Hematopoietic multipotent progenitor cell (in vitro differentiated cells): ENCODE results near the gene SH3YL1. TPM values are rescaled to one million over a fixed set of nuclear protein-coding genes. Genes with fewer than 3 reads are reported as not detected.
A peak's percentile ranks its signal among the peaks of the same experiment; 100 is the strongest.

Experiments
- DNase-seq, 3 donors: peaks; one replicate each; pipeline ENCODE4 v3.0.0-alpha.2; 2011 to 2015; ENCODE audit warnings: low read depth in 2 of 3, low spot score in 2 of 3
- total RNA-seq: library from RNA; depleted of rRNA; stranded (reverse); fragments of >200 nt; gene quantifications from one replicate; pipeline ENCODE4 v1.2.3, GENCODE V29; 2012

Gene SH3YL1
- total RNA-seq, 1 donor, result 13.2 TPM

- DNase-seq, result no peak
Measured at GRCh38 chr2:282371-283263, 18.8 kb upstream of the SH3YL1 start.

- DNase-seq, result no peak
Measured at GRCh38 chr2:281381-281780, 17.5 kb upstream of the SH3YL1 start.

- no peak for DNase-seq
Measured at GRCh38 chr2:280650-281110, 16.8 kb upstream of the SH3YL1 start.

- no peak for DNase-seq
Measured at GRCh38 chr2:279956-280649, 16.3 kb upstream of the SH3YL1 start.

- no peak for DNase-seq
Measured at GRCh38 chr2:279366-279765, 15.5 kb upstream of the SH3YL1 start.

DNA sequence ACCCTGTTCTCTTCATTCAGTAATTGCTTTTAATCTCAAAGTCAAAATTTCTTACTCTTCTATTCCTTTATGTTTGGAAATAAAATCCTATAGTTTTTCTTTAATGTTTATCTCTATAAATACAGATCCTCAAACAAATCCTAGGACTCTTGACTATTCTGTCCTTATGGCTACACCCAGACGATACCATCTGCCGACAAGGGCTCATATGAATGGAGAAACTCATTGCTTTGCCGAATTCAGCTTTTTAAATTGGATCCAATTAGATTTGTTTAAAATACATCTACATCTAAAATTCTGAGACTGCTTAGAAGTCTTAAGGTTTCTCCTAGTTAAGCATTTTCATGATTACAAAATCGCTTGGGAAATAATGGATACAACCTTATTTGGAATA is 15.1 kb upstream of the SH3YL1 start:
- DNase-seq, result no peak

DNA sequence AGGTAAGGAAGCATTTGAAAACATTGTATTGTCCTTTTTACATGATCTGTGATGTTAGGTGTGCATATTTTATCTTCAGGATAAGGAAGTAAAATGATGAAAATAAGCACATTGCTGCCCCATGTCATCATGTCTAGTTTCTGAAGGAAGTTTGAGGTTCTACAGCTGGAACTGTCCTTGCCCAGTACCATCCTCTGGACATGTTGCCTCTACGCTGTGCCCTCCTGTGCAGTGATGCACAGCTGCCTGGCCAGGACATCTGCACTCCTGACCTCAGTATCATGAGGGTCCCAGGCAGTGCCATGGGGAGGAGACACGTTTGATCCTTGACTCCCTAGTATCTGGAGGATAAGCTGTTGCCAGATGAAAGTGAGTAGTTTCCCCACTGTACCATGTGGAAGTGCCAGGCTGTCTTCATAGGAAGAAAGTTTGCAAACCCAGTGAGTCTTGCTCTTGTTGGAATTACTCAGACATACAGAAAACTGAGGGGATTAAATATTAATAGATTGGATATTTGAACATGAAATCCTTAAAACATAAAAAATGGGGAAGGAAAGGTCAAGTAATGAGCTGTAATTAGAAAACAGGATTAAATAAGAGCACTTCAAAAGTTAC is 14.6 kb upstream of the SH3YL1 start:
- DNase-seq, result no peak

DNA sequence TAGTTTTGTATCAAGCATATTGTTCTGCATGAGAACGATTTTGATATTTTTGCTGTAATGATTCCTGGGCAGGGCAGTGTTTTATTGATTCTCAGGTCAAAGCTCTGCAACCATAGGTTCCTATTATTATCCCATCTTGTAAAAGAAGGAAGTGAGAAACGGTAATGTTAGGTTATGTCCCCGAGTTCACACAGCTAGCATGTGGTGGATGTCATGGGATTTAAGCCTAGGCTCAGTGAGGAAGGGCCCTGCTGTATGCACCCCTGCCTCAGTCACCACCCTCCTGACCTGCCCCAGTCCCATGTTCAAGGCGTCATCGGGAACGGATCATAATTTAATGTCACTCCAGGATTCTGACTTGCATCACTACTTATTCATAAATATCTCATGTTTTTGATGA is 11.6 kb upstream of the SH3YL1 start:
- DNase-seq, result no peak

DNA sequence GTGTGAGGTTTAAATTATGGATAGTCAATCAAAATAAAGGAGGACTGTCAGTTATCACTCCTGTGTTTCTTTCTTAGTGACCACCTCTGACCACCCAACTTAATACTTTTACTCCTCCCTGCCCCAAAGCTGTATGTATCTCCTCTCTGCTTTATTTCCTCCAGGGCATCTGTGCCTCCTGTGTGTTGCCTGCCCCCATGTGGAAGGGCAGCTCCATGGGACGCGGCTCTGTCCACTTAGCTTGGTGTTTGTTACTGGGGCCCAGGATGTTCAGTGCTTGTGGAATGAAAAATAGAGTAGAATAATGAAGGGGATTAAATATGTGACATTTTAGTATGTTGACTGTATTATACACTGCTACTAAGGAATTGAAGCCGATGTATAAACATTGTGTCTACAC is 10.7 kb upstream of the SH3YL1 start:
- DNase-seq, result no peak

GRCh38 chr2:273333-273732 is 9.5 kb upstream of the SH3YL1 start:
- DNase-seq, result no peak

GRCh38 chr2:271917-272316 is 8.1 kb upstream of the SH3YL1 start:
- DNase-seq, result no peak

- DNase-seq, result no peak
Measured at GRCh38 chr2:270861-271260, 7.0 kb upstream of the SH3YL1 start.

DNA sequence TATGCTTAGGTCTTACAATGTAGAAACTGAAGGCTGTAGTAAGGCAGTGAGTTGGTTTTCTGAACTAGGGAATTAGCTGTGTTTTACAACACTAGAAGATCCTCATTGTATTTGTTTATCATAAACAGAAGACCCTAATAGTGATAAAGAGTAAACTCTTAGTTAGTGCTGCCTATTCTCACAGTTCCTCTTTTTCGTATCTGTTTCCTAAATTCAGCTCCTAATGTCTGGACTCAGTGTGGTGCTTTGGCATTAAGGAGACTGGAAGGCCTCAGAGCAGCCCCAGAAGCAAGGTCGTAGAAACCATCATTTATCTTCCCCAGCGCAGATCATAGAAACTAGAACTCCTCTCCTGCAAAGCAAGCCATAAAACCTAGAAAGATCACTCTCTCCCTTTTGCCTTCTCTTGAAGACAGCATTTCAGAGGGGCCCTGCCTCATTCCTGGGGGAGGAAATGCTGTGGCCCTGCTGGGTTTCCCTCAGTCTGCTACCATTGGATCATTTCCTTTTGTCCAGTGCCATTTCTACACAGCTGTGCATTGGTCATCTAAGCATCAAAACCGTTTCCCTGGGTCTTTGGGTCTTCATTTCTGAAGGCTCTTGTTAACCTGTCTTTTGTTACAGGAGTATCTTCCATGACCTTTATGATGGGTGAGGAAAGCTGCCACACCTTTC is 5.7 kb upstream of the SH3YL1 start:
- DNase-seq, result no peak

DNA sequence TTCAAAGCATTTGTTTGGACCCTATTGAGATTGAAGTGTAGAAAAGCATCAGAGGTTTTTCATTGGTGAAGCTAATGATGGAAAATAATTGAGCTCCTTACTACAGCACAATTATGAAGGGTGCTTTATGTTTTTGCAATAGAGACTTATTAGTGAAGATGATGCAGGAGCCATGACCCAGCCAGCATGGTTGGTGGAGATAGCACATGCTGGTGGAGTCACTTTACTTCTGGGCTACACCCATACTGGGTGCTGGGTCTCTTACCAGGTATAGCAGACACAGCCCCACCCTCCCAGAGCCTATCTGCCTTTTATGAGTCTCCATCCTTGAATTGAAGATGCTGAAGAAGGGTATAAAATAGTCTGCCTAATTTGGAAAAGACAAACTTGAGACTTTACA is 4.5 kb upstream of the SH3YL1 start:
- DNase-seq, result no peak

DNA sequence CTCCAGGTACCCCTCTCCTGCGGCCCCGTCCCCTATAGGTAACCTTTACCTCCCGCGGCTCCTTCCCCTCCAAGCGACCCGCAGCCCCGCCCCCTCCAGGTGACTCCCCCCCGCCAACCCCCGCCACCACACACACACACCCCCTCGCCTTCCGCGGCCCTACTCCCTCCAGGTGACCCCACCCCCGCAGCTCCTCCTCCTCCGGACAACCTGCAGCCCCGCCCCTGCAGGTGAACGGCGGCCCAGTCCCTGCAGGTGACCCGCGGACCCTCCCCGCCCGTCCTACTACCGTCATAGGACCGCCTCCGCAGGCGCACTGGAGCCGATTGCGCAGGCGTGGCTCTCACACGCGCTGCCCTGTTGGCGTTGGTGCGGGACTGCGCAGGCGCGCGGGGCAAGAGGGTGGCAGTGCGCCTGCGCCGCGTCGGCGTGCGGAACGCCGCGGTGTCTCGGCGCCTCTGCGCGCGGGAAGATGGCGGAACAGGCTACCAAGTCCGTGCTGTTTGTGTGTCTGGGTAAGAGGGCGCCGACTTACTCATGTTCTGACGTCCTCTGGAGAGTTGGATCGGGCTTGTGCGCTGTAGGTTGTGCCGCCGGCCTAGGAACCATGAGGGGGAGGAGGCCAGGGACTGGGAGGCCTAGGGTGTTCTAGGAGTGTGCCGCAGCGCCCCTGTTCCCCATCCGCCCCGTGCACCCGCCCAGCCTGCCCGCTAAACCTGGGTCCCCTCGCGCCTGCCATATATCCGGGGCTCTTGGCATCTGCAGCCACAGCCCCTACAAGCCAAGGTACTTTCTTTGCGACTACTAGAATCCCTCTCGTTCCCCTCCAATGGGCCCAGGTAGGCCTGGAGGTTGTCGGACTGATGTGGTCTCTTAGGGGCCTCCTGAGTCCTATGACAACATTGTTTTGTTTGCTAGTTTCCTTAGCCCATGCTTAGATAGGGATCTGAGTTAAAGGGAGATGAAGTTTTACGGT is 949 bp upstream of the SH3YL1 start, which contains the start of gene ACP1:
Gene ACP1, plus strand, starts transcription at position 455 of the 976 bp plus-strand sequence. Its CDS starts 18 bp downstream, at position 473.
- DNase-seq, result peak; percentile 95 to 98 (median 96)

DNA sequence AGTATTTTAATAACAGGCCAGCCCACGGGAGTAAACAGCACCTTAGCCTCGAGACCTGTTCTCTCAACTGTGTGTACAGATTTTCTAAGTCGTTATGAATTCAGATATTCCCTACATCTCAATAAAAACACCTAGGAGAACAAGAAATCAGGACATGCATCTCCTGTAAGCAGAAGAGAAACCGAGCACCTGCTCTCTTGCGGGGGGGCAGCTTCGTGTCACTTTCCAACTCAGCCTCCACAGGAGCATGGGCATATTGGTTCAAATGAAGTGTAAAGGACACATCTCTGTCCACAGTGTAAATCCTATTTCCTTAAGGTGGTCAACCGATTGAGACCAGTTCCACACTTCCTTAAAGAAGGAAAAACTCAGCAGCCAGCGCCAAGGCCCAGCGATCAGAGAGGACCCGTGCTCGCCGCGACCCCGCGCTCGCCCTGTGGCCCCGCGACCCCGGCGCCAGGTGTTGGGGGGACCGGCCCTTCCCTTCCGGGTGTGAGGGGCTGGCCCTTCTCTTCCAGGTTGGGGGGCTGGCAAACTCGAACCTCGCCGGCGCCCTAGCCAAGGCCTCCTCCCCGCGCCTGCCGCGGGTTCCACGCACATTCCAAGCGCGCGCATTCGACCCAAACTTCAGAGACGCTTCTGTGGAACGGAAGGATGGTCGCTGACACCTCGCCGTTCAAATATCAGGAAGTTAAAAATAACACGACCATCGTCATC is 652 bp downstream of the SH3YL1 start:
- DNase-seq, result no peak

DNA sequence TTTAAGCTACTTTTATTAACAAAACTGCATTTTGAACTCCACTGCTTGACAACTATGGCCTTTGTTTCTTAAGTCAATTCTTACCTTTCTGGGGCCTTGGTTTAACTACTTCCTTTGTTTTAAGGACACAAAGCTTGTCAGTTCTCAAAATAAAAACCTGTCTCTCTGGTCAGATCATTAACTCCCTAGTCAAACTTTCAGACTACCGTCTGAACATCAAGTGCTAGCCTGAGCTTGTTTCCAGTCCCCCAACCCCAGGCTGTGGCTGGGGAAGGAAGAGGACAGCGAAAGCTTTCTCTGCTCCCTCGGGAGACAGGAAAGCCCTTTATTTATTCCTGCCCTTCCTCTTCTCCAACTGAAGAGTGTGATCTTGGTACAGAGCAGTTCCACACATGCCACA is 1.7 kb downstream of the SH3YL1 start:
- DNase-seq, result no peak

DNA sequence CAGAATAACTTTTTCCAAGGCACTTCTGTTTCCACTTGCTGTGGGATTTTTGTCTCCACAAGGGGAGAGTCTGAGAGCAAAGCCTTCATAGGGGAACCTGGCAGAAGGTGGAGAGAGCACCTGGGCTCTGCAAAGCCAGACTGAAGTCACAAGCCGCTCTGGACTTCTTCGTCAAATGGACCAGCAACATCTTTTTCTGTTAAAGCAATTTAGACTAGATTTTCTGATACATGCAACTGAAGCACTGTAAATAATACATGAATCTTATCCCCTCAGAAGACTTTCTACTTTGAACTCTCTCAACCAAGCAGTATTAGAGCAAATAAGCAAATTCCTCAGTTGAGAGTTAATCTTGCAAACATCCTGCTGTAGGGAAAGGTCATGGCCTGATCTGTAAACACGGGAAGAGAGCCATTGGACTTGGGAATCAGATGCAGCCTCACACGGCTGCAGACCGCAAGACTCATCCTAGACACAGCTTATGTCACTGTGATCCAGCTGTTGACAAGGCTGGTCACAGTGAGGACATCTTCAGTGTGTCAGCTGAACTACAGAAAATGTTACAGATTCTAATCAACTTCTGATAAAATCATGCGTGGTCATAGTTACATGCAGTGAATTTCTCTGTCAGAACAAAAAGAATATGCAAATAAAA is 3.2 kb downstream of the SH3YL1 start:
- DNase-seq, result no peak
